HG03354 (cell line): Measurements from ENCODE around the gene IL1RAPL2.

Experiments used
- ATAC-seq: cut with Tn5 transposase; IDR thresholded peaks from one replicate; pipeline ENCODE4 v1.9.1; 2021; ENCODE audit warnings: mild to moderate bottlenecking; ENCODE audit not compliant: unreplicated experiment, poor library complexity, severe bottlenecking

IL1RAPL2 gene

GRCh38 chrX:105117621-105118020 is 551.6 kb downstream of the IL1RAPL2 start:
- ATAC-seq, result no peak

- no peak for ATAC-seq
Observed at GRCh38 chrX:105120463-105120862, 554.5 kb downstream of the IL1RAPL2 start.

GRCh38 chrX:105121186-105121585 is 555.2 kb downstream of the IL1RAPL2 start:
- no peak for ATAC-seq

GRCh38 chrX:105126201-105126600 is 560.2 kb downstream of the IL1RAPL2 start:
- ATAC-seq, result no peak

GRCh38 chrX:105134273-105134672 is 568.3 kb downstream of the IL1RAPL2 start:
- no peak for ATAC-seq

GRCh38 chrX:105136786-105137185 is 570.8 kb downstream of the IL1RAPL2 start:
- no peak for ATAC-seq

GRCh38 chrX:105150036-105150435 is 584.0 kb downstream of the IL1RAPL2 start:
- no peak for ATAC-seq

- no peak for ATAC-seq
Observed at GRCh38 chrX:105150557-105150956, 584.6 kb downstream of the IL1RAPL2 start.

- no peak for ATAC-seq
Observed at GRCh38 chrX:105167233-105167632, 601.2 kb downstream of the IL1RAPL2 start.

GRCh38 chrX:105168577-105168976 is 602.6 kb downstream of the IL1RAPL2 start:
- ATAC-seq, result no peak

- ATAC-seq, result no peak
Observed at GRCh38 chrX:105173071-105173470, 607.1 kb downstream of the IL1RAPL2 start.

- no peak for ATAC-seq
Observed at GRCh38 chrX:105179644-105180043, 613.6 kb downstream of the IL1RAPL2 start.

- no peak for ATAC-seq
Observed at GRCh38 chrX:105189093-105189492, 623.1 kb downstream of the IL1RAPL2 start.

GRCh38 chrX:105190252-105190853 is 624.4 kb downstream of the IL1RAPL2 start:
- peak; percentile 47 for ATAC-seq

- ATAC-seq, result peak; percentile 49
Observed at GRCh38 chrX:105191878-105192277, 625.9 kb downstream of the IL1RAPL2 start.

- no peak for ATAC-seq
Observed at GRCh38 chrX:105209406-105209805, 643.4 kb downstream of the IL1RAPL2 start.

GRCh38 chrX:105210258-105210657 is 644.3 kb downstream of the IL1RAPL2 start:
- ATAC-seq, result no peak

GRCh38 chrX:105211066-105211575 is 645.1 kb downstream of the IL1RAPL2 start:
- ATAC-seq, result no peak

GRCh38 chrX:105219454-105220401 is 653.7 kb downstream of the IL1RAPL2 start:
- no peak for ATAC-seq

- ATAC-seq, result no peak
Observed at GRCh38 chrX:105220636-105221035, 654.6 kb downstream of the IL1RAPL2 start, which contains the start of gene TEX13A. TEX13A (minus strand) TSS chrX:105220694; CDS start chrX:105220397, 297 bp downstream.

GRCh38 chrX:105221374-105221773 is 655.4 kb downstream of the IL1RAPL2 start:
- ATAC-seq, result no peak
